ENCODE measurements around the gene SLX9.

GRCh38 chr21:44927259-44927586, 12.6 kb upstream of the SLX9 start:
- no peak for TF ChIP-seq CTCF (IDR thresholded peaks at IDR 0.05)
- TF ChIP-seq EZH2 (IDR thresholded peaks at IDR 0.05; ENCODE audit: borderline replicate concordance, insufficient read depth, low read depth, low read length, poor library complexity, severe bottlenecking): no peak
